GM18526 (cell line): ENCODE results near the gene CHML.

ENCODE experiments used
- POLR2A ChIP-seq: IDR thresholded peaks from 3 replicates; pipeline ENCODE4 v1.6.1; 2011; ENCODE audit not compliant: insufficient read length; ENCODE audit errors: extremely low read depth

CHML gene, protein sequence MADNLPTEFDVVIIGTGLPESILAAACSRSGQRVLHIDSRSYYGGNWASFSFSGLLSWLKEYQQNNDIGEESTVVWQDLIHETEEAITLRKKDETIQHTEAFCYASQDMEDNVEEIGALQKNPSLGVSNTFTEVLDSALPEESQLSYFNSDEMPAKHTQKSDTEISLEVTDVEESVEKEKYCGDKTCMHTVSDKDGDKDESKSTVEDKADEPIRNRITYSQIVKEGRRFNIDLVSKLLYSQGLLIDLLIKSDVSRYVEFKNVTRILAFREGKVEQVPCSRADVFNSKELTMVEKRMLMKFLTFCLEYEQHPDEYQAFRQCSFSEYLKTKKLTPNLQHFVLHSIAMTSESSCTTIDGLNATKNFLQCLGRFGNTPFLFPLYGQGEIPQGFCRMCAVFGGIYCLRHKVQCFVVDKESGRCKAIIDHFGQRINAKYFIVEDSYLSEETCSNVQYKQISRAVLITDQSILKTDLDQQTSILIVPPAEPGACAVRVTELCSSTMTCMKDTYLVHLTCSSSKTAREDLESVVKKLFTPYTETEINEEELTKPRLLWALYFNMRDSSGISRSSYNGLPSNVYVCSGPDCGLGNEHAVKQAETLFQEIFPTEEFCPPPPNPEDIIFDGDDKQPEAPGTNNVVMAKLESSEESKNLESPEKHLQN

DNA sequence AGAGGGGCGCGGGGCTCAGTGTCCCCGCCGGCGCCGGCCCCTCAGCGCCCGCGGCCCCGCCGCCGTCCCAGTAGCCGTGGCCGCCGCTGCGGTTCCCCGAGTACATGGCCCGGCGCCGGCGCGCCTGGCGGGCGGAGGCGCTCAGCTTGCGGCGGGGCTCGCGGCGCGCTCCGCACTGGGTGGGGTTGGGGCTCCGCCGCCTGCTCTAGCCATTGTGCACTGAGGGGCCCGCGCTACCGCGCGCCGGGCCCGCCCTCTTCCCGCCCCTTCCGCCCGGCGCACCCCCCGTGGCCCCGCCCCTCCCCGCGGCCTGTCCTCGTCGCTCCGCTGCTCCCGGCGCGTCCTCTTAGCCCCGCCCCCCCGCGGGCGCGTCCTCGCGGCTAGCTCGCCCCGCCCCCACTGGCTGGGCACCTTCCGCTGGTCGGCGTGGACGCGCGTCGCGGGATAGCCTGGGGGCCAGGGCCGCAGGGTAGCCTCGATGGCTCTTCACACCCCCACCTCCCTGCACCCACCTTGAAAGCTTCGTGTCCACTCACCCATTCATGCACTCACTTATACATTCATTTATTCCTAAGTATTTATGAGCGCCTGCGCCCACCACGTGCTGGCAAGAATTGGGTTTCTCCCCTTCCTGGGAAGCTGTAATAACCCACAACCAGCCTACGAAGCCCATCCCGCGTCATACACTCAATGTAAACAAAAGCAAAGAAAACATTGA lies at the start of gene CHML, which contains the start of gene OPN3:
Gene CHML, minus strand, starts transcription at position 221 of the 718 bp plus-strand sequence. CDS start 4,603 bp downstream, outside the sequence.
Gene OPN3, minus strand, starts transcription at position 221 of the 718 bp plus-strand sequence. Its CDS starts 115 bp downstream, at position 106.
- TF ChIP-seq POLR2A, result peak; percentile 86

DNA sequence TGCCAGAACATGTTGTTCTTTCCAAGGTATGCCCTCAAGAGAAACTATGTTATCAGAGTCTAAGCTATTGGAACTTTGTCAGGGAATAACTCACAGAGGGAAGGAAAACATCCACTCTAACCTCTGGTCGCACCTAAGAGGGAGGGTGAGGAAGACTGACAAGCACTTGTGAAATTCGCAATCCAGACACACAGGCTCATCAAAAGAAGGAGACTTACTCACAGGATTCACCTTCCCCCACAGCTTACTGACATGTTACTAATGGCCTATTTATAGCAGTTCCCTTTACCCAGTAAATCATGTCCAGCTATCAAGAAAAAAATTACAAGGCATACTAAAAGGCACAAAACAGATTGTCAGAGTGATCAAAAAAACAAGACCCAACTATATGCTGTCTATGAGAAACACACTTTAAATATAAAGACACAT lies 48.8 kb upstream of the CHML start:
- no peak for TF ChIP-seq POLR2A

DNA sequence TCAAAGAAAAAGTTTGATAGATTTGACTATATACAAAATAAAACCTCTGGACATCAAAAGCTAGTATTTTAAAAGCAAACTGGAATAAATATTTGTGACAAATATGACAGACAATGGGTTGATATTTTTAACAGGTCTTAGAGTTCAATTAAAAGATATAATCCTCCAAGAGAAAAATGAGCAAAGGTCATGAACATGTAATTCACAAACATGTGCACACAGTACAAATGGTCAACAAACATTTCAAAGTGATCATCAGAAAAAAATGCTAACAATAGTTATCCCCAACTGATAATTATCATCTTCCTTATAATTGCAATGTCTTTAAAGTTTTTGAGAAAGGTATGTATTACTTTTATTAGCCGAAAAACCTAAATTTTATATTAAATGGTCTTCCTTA lies 43.9 kb upstream of the CHML start:
- TF ChIP-seq POLR2A, result no peak

DNA sequence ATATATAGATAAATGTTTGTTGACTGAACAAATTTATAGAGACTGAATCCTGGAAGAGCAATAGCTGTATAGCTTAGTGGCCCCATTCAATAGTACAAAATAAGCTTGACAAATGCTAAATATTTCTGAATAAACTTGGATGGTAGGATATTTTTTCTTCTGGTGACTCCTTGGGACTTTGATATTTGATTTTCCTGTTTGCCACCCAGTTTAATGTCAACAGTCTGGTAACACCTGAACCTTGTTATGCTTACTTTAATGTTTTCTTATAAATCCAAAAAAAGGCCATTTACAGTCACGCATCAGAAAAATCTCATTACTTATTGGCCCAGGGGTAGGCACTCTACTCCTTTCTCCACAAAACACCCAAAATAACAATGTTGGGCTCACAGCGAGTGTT lies 42.8 kb upstream of the CHML start:
- TF ChIP-seq POLR2A, result no peak

DNA sequence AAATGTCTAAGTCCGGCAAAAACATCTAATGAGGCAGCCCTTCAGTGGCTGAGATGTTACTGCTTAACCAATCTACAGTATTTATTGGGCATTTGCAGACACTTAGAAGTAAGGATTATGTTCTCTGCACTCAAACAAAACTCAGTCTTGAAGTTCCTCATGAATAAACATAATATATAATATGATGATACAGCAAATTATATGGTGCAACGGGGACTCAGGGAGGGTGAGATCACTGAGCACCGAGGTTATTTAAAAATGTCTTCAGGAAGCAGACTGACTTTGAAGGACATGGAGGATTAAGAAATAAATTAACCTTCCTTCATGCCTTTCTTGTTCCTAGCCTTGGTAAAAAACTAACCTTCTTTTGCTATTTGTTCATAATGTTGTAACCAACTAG lies 39.8 kb upstream of the CHML start:
- TF ChIP-seq POLR2A, result no peak

DNA sequence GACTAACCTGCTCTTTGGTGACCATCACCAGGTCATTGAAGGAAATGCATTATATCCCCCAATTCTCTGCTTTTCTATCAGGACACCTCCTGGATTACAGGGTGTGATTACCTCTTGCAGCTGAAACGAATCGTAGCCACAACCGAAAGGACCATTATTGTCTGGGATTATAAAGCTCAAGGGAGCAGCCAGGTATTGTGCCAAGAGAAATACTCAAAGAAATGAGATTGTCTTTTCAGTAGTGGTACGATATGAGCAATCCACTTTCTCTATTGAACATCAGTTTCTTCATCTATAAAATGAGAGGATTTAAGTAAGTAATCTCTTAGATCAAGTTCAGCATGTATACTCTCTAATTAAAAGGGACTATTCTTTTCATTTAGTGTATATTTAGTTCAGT lies 39.2 kb upstream of the CHML start:
- TF ChIP-seq POLR2A, result no peak

DNA sequence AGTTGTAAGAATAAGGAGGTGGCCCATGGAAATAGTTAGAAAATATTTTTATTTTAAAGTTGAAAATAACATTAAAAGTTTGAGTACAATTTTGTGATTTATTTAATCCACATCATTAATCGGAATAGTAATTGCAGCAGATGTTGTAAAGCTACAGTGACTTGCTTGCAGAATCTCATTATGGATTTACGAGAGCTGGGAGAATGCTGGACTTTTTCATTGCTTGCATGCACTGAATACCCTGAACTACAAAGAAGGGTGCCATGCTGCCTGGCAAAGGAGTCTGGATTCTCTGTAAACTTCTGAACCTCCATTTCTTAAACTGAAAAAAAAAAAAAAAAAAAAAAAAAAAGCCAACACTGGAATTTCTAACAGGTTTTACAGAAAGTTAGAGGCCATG lies 38.4 kb upstream of the CHML start:
- no peak for TF ChIP-seq POLR2A

DNA sequence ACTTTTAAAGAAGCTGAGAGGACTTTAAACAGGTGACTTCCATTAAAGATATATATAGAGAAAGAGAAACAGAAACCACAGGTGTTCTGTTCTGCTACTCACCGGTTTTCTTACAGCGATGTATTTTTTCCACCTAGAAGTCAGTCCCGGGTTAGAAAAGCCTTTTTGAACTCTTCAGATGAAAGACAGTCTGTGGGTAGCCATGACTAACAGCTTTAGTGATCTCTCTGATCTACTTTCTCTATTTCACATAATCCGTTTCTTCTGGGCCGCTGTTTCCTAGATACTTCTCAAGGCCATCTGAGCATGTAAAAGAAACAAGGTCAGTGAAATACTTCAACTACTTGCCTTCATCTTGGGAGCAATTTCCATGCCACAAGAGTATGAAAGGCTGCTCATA lies 37.0 kb upstream of the CHML start:
- TF ChIP-seq POLR2A, result no peak

DNA sequence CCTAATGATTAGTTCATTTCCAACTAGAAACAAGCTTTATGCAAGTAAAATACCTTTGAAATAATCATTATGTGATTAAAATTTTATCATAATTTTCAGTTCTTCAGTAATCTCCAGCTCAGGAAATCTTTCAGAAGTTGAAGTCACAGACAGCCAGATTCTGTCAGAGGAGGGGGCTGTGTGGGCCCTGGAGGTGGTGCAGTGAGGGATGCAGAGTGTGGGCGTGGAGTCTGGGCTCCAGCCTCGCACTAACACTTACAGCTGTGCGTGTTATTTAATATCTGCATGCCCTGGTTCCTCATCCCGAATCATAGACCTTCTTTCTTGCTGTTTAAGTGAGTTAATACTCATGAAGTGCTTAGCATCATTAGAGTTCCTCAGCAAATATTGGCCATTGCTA lies 35.8 kb upstream of the CHML start:
- no peak for TF ChIP-seq POLR2A

DNA sequence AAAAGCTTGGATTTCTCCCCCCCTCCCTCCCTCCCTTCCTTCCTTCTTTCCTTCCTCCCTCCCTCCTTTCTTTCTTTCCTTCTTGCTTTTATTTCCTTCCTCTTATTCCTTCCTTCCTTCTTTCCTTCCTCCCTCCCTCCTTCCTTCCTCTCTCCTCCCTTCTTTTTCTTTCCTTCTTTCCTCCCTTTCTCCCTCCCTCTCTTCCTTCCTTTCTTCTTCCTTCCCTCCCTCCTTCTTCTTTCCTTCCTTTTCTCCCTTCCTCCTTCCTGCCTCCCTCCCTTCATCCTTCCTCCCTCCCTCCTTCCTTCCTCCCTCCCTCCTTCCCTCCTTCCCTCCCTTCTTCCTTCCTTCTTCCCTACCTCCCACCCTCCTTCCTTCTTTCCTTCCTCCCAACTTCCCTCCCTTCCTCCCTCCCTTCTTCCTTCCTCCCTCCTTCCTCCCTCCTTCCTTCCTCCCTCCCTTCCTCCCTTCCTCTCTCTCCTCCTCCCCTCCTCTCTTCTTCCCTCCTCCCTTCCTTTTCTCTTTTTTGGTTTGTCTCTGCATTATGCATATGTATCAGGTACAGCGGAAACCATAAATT lies 34.7 kb upstream of the CHML start:
- no peak for TF ChIP-seq POLR2A

DNA sequence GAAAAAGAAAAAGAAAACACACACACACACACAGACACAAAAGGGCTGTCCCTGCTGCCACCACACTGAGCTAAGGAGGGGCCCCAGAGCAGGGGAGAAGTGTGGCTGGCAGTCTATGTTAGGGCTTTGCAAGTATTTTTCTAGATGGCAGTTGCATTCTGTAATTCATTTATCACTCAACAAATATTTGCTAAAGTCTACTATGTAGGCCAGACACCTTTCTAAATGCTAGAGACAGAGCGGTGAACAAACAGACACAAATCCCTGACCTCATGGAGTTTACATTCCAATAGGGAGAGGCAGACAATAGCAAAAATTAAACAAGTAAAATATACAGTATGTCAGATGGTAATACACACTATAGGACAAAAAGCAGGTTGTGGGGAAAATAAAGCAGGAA lies 32.1 kb upstream of the CHML start:
- TF ChIP-seq POLR2A, result no peak

DNA sequence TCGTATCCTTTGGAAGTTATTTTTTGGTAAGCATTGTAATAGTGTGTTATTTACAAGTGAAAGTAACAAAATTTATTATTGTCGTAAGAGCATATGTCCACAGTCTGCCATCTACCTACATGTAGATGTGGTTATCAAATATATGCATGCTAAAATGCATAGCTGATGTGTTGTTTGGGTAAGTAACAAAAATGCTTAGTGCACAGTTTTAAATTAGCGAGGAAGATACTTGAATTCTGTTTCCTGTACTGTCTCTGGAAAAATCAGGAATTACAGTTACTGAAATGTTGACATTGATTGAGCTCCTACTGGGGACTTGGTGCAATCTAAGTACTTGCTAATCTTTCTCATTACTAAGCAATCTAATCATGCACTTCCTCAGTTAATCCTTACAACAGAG lies 26.2 kb upstream of the CHML start:
- TF ChIP-seq POLR2A, result no peak

DNA sequence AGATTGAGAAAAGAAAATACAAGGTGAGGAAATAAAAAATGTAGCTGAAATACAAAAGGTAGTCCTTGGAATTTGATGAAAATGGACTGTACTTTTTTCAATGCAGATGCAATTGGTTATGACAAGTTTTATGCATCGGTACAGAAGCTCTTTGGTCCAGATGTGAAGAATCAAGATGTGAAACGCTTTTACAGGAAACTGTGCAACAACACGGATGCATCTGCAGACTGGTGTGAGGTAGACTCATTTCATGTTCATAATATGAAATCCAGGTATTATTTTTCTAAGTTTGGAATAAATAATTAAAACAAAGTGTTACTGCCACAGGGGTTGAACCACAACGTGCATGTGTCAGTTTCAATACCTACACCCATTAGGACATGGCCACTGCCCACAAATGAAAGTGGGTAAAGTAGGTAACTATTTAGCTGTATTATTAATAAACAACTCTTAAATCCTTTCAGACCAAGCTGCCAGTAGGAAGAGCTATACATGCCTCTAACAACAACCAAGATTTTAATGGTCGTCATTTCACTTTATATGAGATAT lies 20.3 kb upstream of the CHML start:
- no peak for TF ChIP-seq POLR2A

DNA sequence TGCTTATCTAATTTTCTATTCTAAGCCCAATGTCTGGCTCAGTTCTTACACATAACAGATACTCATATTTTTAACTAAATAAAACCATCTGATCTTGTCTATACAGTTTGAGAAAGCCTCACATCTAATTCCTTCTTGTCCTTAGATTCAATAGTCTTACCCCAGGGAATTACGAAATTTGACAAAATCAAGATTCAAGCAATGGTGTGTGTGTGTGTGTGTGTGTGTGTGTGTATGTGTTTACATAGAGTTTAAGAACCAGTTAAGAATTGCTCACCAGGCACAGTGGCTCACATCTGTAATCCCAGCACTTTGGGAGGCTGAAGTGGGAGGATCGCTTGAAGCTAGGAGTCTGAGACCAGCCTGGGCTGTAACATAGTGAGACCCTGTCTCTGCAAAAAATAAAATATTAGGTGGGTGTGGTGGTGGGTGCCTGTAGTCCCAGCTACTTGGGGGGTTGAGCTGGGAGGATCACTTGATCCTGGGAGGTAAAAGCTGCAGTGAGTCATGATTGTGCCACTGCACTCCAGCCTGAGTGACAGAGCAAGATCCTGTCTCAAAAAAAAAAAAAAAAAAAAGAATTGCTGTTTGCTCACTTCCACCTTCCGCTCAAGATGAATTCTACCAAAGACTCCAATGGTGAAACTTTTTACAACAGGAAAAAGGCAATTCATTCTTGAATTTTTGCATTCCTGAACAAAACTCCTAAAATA lies 18.1 kb upstream of the CHML start:
- no peak for TF ChIP-seq POLR2A

DNA sequence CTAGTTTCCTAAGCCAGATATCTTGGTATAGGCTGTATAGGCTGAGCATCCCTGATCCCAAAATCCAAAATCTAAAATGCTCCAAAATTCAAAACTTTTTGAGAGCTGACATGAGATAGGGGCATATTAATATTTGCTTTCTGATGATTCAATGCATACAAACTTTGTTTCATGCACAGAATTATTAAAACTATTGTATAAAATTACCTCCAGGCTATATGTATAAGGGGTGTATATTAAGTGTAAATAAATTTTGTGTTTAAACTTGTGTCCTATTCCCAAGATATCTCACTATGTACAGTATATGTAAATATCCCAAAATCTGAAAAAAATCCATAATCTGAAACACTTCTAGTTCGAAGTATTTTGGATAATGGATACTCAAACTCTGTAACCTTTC lies 14.5 kb upstream of the CHML start:
- TF ChIP-seq POLR2A, result no peak
